ENCODE data around the gene PRDX1. TPM values are rescaled to one million over a fixed set of nuclear protein-coding genes. Genes with fewer than 3 reads are reported as not detected.
A peak's percentile ranks its signal among the peaks of the same experiment; 100 is the strongest.
"Not testable (repeated sequence)": the region's sequence is repeated elsewhere in the genome, so short reads cannot be mapped to it uniquely, and the experiment has no call there.

Gene PRDX1
- polyA plus RNA-seq, 1 experiment: 414 TPM

DNA sequence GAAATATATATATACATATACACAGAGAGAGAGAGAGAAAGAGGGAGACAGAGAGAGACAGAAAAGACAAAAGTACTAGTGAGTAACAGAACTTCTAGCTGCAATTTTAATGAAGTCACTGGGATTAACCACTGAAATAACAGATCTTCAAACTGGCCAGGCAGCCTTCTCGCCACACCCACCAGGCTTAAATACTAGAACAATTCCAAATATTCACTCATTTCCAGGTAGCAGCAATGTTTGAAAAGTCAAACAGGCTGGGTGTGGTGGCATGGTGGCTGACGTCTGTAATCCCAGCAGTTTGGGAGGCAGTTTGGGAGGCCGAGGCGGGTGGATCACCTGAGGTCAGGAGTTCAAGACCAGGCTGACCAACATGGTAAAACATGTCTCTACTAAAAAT lies 5.2 kb downstream of the PRDX1 start:
- ChIA-PET POLR2A (no interaction called here), CTCF (interaction anchor here (4.7 kb wide), 1 partner anchor 53 kb away, joined by 32 read pairs; no protein-coding TSS in a partner anchor)
- TF ChIP-seq, protein P1, sequence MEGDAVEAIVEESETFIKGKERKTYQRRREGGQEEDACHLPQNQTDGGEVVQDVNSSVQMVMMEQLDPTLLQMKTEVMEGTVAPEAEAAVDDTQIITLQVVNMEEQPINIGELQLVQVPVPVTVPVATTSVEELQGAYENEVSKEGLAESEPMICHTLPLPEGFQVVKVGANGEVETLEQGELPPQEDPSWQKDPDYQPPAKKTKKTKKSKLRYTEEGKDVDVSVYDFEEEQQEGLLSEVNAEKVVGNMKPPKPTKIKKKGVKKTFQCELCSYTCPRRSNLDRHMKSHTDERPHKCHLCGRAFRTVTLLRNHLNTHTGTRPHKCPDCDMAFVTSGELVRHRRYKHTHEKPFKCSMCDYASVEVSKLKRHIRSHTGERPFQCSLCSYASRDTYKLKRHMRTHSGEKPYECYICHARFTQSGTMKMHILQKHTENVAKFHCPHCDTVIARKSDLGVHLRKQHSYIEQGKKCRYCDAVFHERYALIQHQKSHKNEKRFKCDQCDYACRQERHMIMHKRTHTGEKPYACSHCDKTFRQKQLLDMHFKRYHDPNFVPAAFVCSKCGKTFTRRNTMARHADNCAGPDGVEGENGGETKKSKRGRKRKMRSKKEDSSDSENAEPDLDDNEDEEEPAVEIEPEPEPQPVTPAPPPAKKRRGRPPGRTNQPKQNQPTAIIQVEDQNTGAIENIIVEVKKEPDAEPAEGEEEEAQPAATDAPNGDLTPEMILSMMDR (IDR thresholded peaks at IDR 0.05; ENCODE audit: insufficient read depth, low read depth, low read length): no peak
- H3K27me3 ChIP-seq (ENCODE audit: control insufficient read depth, insufficient read depth, low read length): no peaks in the 10 kb centered on the region
- H3K4me3 ChIP-seq (ENCODE audit: low read depth, low read length): no peak overlapping the region
- peaks cover 21% of the 10 kb centered on the region for H3K36me3 ChIP-seq (ENCODE audit: control insufficient read depth, insufficient read depth, low read length)
- DNase-seq (ENCODE audit: low read depth): no peak

GRCh38 chr1:45516036-45516435 lies 5.6 kb downstream of the PRDX1 start:
- ChIA-PET CTCF (interaction anchor here (4.7 kb wide), 1 partner anchor 54 kb away, joined by 32 read pairs; no protein-coding TSS in a partner anchor), POLR2A (no interaction called here)
- TF ChIP-seq, protein P1 (IDR thresholded peaks at IDR 0.05; ENCODE audit: insufficient read depth, low read depth, low read length): no peak
- Histone ChIP-seq H3K4me3 (ENCODE audit: low read depth, low read length) (no peak overlapping the region), H3K27me3 (ENCODE audit: control insufficient read depth, insufficient read depth, low read length) (no peaks in the 10 kb centered on the region), H3K36me3 (ENCODE audit: control insufficient read depth, insufficient read depth, low read length) (peaks cover 23% of the 10 kb centered on the region)
- no peak for DNase-seq (ENCODE audit: low read depth)

GRCh38 chr1:45513532-45514260 lies 8.0 kb downstream of the PRDX1 start:
- DNase-seq (ENCODE audit: low read depth); POLR2A ChIA-PET; H3K27me3 ChIP-seq (ENCODE audit: control insufficient read depth, insufficient read depth, low read length); H3K4me3 ChIP-seq (ENCODE audit: low read depth, low read length): not testable (repeated sequence)
- CTCF ChIA-PET: interaction anchor here (0.6 to 4.1 kb wide), 11 partner anchors 8 to 781 kb away, joined by 3 to 60 read pairs (median 5); partner anchors contain the start of genes AKR1A1 and PRDX1
- H3K36me3 ChIP-seq (ENCODE audit: control insufficient read depth, insufficient read depth, low read length): peaks cover 35% of the 10 kb centered on the region

DNA sequence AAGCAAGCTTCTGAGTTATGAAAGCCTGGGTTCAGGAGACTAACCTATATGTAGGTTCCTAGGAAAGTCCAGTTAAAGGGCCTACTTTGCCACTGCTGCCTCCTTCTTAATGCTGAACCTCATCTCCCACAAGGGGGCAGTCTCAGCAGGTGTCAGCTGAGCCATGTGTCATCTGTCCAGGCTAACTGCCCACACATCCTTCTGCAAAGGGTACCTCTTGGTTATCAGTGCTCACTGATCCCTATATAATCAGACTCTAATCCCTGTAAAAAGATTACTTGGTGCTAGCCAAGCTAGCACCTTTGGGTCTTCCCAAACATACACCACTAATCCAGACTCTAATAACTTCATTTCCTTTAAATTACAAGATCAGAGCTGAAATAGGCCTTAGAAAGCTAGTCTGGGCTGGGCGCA lies 9.0 kb downstream of the PRDX1 start:
- CTCF ChIA-PET: interaction anchor here (0.8 to 4.1 kb wide), 13 partner anchors 9 to 516 kb away, joined by 3 to 60 read pairs (median 5); partner anchors contain the start of genes AKR1A1 and PRDX1
- no peaks in the 10 kb centered on the region for H3K27me3 ChIP-seq (ENCODE audit: control insufficient read depth, insufficient read depth, low read length)
- H3K36me3 ChIP-seq (ENCODE audit: control insufficient read depth, insufficient read depth, low read length): peaks cover 32% of the 10 kb centered on the region
- DNase-seq (ENCODE audit: low read depth): no peak
- no peak overlapping the region for H3K4me3 ChIP-seq (ENCODE audit: low read depth, low read length)
- TF ChIP-seq, protein P1 (IDR thresholded peaks at IDR 0.05; ENCODE audit: insufficient read depth, low read depth, low read length): peak; percentile 75
- POLR2A ChIA-PET: interaction anchor here (0.6 kb wide), 1 partner anchor 156 kb away, joined by 4 read pairs; no protein-coding TSS in a partner anchor

GRCh38 chr1:45510972-45511527 lies 10.6 kb downstream of the PRDX1 start:
- ChIA-PET POLR2A (no interaction called here), CTCF (interaction anchor here (0.6 to 4.1 kb wide), 3 partner anchors 10 to 58 kb away, joined by 3 to 60 read pairs (median 3); no protein-coding TSS in a partner anchor)
- H3K27me3 ChIP-seq (ENCODE audit: control insufficient read depth, insufficient read depth, low read length): no peaks in the 10 kb centered on the region
- H3K4me3 ChIP-seq (ENCODE audit: low read depth, low read length): no peak overlapping the region
- TF ChIP-seq, protein P1 (IDR thresholded peaks at IDR 0.05; ENCODE audit: insufficient read depth, low read depth, low read length): no peak
- DNase-seq (ENCODE audit: low read depth): no peak
- peaks cover 28% of the 10 kb centered on the region for H3K36me3 ChIP-seq (ENCODE audit: control insufficient read depth, insufficient read depth, low read length)
